Effector memory CD4-positive, alpha-beta T cell (primary cell): ENCODE results near the gene BNIP2.
"Not testable (repeated sequence)": the region's sequence is repeated elsewhere in the genome, so short reads cannot be mapped to it uniquely, and the experiment has no call there.

Experiments used
- DNase-seq, 3 donors: peaks; one replicate each; pipeline ENCODE4 v3.0.0-alpha.2; 2020
- H3K27ac ChIP-seq: 2 replicates; pipeline ENCODE4 v1.7.0; 2013; ENCODE audit warnings: mild to moderate bottlenecking, low read length, moderate library complexity; ENCODE audit not compliant: insufficient read depth, poor library complexity, severe bottlenecking
- H3K27me3 ChIP-seq: replicated peaks from 2 replicates; pipeline ENCODE4 v1.7.0; 2013; ENCODE audit warnings: mild to moderate bottlenecking, low read length; ENCODE audit not compliant: insufficient read depth, control insufficient read depth, poor library complexity, severe bottlenecking
- H3K36me3 ChIP-seq: 2 replicates; pipeline ENCODE4 v1.7.0; 2013; ENCODE audit warnings: mild to moderate bottlenecking, low read length, moderate library complexity; ENCODE audit not compliant: control insufficient read depth, insufficient read depth
- H3K4me1 ChIP-seq: 2 replicates; pipeline ENCODE4 v1.7.0; 2013; ENCODE audit warnings: low read length, mild to moderate bottlenecking; ENCODE audit not compliant: control insufficient read depth, insufficient read depth, poor library complexity, severe bottlenecking
- H3K4me3 ChIP-seq: 2 replicates; pipeline ENCODE4 v1.7.0; 2013; ENCODE audit warnings: low read length, low read depth, mild to moderate bottlenecking; ENCODE audit not compliant: insufficient read depth, poor library complexity, severe bottlenecking
- H3K9me3 ChIP-seq: 2 replicates; pipeline ENCODE4 v1.7.0; 2013; ENCODE audit warnings: mild to moderate bottlenecking, low read length, moderate library complexity; ENCODE audit not compliant: control insufficient read depth

The BNIP2 gene

DNA sequence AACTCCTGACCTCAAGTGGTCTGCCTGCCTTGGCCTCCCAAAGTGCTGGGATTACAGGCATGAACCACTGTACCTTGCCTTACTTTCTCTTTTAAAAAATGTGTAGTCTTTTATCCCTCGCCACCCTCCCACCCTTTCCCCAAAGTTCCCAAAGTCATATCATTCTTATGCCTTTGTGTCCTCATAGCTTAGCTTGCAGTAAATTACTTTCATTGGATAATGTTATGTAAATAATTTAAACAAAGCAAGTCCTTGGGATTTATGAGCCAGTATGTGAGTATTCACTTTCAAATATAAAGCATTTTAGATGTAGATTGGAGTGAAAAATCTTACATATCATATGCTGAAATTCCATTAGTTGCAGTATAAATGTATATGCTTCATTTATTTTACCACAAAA, 42.8 kb downstream of the BNIP2 start:
- Histone ChIP-seq H3K4me1 (no peaks in the 10 kb centered on the region), H3K27me3 (no peaks in the 10 kb centered on the region), H3K4me3 (no peak overlapping the region), H3K9me3 (no peaks in the 10 kb centered on the region), H3K36me3 (peaks cover 43% of the 10 kb centered on the region), H3K27ac (no peak overlapping the region)
- DNase-seq, result no peak

DNA sequence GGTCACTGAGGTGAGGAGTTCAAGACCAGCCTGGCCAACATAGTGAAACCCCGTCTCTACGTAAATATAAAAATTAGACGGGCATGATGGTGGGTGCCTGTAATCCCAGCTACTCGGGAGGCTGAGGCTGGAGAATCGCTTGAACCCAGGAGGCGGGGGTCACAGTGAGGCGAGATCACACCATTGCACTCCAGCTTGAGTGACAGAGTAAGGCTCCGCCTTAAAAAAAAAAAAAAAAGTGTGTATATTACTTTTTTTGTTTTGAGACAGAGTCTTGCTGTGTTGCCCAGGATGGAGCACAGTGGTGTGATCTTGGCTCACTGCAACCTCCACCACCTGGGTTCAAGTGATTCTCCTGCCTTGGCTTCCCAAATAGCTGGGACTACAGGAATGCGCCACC, 43.3 kb downstream of the BNIP2 start:
- H3K27me3 ChIP-seq, H3K9me3 ChIP-seq, DNase-seq, H3K4me1 ChIP-seq, H3K4me3 ChIP-seq, H3K27ac ChIP-seq: not testable (repeated sequence)
- H3K36me3 ChIP-seq, result peaks cover 47% of the 10 kb centered on the region

DNA sequence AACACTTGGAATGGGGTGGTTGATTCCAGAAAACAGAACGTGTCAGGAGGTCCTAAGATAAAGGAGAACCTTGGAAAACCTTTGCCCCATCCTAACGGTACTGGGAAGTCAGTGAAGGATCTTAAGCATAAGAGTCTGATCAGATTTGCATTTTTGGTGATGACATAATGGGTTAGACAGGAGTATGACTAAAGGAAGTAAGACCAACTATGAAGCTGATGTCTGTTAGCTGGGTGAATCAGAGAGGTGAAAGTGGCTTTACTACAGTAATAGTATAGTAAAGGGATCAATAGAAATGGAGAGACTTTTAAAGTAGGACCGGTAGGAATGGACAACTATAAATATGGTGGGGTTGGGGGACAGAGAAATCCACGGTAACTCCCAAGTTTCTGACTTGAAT, 44.4 kb downstream of the BNIP2 start:
- peaks cover 43% of the 10 kb centered on the region for H3K36me3 ChIP-seq
- H3K4me3 ChIP-seq, result no peak overlapping the region
- H3K9me3 ChIP-seq, result no peaks in the 10 kb centered on the region
- H3K4me1 ChIP-seq, result no peaks in the 10 kb centered on the region
- no peak overlapping the region for H3K27ac ChIP-seq
- DNase-seq, result no peak
- H3K27me3 ChIP-seq, result no peaks in the 10 kb centered on the region

DNA sequence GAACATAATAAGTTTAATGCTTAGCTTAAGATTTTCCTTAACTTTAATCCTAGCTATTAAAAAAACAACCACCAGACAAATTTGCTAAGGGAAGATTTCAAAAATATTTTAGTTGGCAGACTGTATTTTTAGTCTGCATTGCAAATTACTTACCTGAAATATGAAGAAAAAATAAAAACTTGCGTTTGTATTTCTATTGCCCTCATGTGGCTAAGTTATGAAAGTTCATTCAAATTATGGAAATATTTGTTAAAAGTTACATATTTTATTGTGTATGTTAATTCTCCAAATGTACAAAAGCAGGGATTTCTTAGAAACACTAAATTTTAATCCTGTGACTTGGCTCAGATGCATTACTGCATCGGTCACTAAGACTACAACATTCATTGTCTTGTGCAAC, 46.8 kb downstream of the BNIP2 start:
- no peaks in the 10 kb centered on the region for H3K9me3 ChIP-seq
- H3K4me3 ChIP-seq, result no peak overlapping the region
- H3K27ac ChIP-seq, result no peak overlapping the region
- H3K36me3 ChIP-seq, result peaks cover 36% of the 10 kb centered on the region
- no peak for DNase-seq
- H3K4me1 ChIP-seq, result no peaks in the 10 kb centered on the region
- no peaks in the 10 kb centered on the region for H3K27me3 ChIP-seq

DNA sequence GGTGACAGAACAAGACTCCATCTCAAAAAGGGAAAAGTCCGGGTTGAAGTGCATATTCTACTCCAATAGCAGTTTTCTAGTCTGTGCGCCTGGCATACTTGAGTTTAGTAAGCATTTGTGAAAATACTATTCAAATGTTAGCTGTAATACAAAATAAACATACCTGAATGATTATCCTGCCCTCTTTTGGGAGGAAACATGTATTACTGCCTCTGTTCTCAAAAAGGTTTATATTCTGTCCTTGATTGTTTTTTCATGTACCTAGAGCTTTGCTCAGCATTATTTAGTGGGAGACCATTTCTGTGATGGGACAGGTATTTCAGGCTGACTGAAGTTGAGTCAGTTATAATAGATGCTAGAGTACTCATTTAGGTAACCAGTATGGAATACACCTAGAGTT, 51.6 kb downstream of the BNIP2 start:
- H3K27me3 ChIP-seq, DNase-seq, H3K9me3 ChIP-seq, H3K27ac ChIP-seq, H3K4me1 ChIP-seq, H3K4me3 ChIP-seq: not testable (repeated sequence)
- peaks cover 18% of the 10 kb centered on the region for H3K36me3 ChIP-seq

DNA sequence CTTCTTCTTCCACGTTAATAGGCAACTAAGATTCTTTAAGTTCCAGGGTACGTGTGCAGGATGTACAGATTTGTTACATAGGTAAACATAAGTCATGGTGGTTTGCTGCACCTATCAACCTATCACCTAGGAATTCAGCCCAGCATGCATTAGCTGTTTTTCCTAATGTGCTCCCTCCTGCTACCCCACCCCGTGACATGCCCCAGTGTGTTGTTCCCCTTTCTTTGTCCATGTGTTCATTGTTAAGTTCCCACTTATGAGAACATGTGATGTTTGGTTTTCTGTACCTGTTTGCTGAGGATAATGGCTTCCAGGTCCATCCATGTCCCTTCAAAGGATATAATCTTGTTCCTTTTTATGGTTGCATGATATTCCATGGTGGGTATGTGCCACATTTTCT, 52.9 kb downstream of the BNIP2 start:
- no peak for DNase-seq
- no peaks in the 10 kb centered on the region for H3K9me3 ChIP-seq
- no peaks in the 10 kb centered on the region for H3K27me3 ChIP-seq
- H3K4me1 ChIP-seq, result no peaks in the 10 kb centered on the region
- H3K27ac ChIP-seq, result no peak overlapping the region
- no peak overlapping the region for H3K4me3 ChIP-seq
- peaks cover 14% of the 10 kb centered on the region for H3K36me3 ChIP-seq

DNA sequence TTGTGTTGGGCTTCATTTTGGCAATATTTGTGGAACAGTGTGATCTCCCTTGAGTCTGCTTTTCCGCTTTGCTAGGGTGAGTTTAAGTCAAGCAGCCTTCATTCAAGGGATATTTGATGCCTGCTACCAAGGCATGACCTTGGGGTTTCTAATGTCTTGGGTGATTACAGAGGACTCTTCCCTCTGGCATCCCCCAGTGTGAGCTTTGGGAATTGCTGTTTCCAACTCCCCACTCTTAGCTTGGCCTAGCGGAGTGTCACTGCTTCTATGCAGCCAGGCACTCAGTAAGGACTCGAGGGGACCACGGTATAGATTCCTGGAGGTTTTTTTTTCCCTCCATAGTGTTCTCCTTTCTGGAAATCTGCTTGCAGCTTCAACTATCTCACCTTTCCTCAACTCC, 56.4 kb downstream of the BNIP2 start:
- H3K4me1 ChIP-seq, result no peaks in the 10 kb centered on the region
- H3K4me3 ChIP-seq, result no peak overlapping the region
- H3K27ac ChIP-seq, result no peak overlapping the region
- no peaks in the 10 kb centered on the region for H3K9me3 ChIP-seq
- no peaks in the 10 kb centered on the region for H3K36me3 ChIP-seq
- no peak for DNase-seq
- H3K27me3 ChIP-seq, result no peaks in the 10 kb centered on the region

DNA sequence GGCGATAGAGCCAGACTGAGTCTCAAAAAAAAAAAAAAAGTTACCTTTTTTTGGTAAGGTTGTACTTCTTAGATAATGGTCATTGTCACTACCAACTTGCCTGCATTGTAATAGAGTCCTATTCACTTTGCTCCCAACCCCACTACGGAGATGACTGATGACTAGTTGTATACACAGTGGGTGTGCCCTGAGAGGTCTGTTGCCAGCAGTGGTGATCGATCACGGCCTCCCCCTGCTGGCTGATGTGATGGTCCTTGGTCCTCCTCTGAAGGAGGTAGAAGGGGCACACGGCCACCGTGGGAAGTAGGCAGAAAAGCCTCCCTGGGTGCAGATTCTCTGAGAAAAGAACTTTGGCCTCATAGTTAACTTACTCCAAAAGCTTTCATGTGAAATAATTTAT, 66.8 kb downstream of the BNIP2 start:
- Histone ChIP-seq H3K9me3 (no peaks in the 10 kb centered on the region), H3K27me3 (peaks cover 5% of the 10 kb centered on the region), H3K4me3 (no peak overlapping the region), H3K36me3 (no peaks in the 10 kb centered on the region), H3K4me1 (no peaks in the 10 kb centered on the region), H3K27ac (no peak overlapping the region)
- no peak for DNase-seq

DNA sequence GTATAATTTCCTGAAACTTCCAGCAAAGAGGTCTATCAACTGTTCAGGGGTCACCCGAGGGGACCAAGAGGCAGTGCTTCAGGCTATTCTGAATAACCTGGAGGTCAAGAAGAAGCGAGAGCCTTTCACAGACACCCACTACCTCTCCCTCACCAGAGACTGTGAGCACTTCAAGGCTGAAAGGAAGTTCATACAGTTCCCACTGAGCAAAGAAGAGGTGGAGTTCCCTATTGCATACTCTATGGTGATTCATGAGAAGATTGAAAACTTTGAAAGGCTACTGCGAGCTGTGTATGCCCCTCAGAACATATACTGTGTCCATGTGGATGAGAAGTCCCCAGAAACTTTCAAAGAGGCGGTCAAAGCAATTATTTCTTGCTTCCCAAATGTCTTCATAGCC, 70.7 kb downstream of the BNIP2 start:
- DNase-seq, result no peak
- Histone ChIP-seq H3K9me3 (no peaks in the 10 kb centered on the region), H3K4me3 (no peak overlapping the region), H3K27ac (no peak overlapping the region), H3K27me3 (peaks cover 5% of the 10 kb centered on the region), H3K4me1 (no peaks in the 10 kb centered on the region), H3K36me3 (no peaks in the 10 kb centered on the region)

DNA sequence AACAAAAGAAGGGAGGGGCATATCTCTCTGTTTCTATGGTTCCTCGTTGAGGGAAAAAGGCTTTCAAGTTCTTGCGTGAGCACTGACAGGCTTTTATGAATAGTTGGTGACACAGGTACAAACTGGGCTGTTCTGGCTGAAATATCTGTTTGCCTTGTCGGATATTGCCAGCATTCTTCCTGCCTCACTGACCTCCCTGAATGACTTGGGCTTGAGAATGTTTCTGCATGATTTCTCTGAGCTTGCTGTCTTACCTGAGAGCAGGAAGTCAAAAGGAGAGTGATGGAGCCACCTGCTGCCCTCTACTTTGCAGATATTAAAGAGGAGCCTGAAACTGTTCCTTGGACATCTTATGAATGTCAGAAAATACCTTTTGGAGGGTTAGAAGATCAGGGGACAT, 72.7 kb downstream of the BNIP2 start:
- no peak for DNase-seq
- H3K27ac ChIP-seq, result no peak overlapping the region
- H3K4me3 ChIP-seq, result no peak overlapping the region
- no peaks in the 10 kb centered on the region for H3K9me3 ChIP-seq
- H3K4me1 ChIP-seq, result no peaks in the 10 kb centered on the region
- H3K27me3 ChIP-seq, result peaks cover 5% of the 10 kb centered on the region
- no peaks in the 10 kb centered on the region for H3K36me3 ChIP-seq

DNA sequence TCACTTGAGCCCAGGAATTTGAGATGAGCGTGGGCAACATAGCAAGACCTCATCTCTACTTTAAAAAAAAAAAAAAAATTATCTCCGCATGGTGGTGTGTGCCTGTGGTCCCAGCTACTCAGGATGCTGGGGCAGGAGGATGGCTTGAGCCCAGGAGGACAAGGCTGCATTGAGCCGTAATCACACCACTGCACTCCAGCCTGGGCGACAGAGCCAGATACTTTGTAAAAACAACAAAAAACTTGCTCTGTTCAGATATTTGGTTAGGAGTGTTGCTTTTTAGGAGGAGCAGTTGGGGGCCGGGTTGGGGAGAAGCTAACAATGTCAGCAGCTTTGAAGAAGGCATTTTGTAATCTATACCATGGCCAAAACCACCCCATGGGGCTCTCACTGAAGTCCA, 73.5 kb downstream of the BNIP2 start:
- no peaks in the 10 kb centered on the region for H3K9me3 ChIP-seq
- peaks cover 5% of the 10 kb centered on the region for H3K27me3 ChIP-seq
- H3K36me3 ChIP-seq, result no peaks in the 10 kb centered on the region
- DNase-seq, result no peak
- no peak overlapping the region for H3K27ac ChIP-seq
- H3K4me3 ChIP-seq, result no peak overlapping the region
- H3K4me1 ChIP-seq, result no peaks in the 10 kb centered on the region
